A204.1 (cell line): Measurements from ENCODE around the gene HOXD8.

Source experiments
- FAIRE-seq: peaks from 2 replicates; lab custom pipeline; 2012; peaks lifted over from hg19 to GRCh38; lab: Jason Lieb, UNC

HOXD8 gene

DNA sequence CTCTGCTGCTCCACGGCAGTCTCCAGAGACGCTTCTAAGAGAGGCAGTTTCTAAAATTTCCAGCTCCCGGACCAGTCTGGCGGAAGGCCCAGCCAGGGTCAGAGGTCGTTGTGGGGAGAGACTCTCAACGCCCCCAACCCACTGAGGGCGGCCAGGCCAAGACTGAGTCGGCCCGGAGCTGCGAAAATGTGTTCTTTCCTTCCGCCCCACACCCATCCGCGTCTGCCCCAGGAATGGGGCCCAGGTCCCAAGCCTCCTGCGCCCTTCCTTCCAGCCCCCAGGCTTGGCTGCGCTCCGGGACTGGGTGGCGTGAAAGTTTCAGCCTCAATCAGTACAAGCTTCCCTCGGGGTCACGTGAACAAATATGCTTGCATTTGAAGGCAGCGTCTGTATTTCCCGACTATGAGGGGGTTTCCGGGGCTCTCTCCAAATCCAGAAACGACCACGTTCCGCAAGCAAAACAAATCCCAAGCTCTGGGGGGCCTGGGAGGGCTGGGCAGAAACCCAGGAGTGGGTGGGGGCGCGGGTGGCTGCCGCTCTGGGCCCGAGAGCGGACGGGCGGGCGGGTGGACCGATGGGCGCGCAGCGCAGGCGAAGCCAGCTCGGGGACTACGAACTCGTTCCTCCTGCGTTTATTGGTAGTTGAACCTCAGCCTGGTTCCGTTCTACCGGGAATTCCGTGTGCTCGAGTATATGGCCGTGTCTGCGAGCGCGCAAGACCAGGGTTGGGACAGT, 30.9 kb downstream of the HOXD8 start:
- FAIRE-seq = no peak

DNA sequence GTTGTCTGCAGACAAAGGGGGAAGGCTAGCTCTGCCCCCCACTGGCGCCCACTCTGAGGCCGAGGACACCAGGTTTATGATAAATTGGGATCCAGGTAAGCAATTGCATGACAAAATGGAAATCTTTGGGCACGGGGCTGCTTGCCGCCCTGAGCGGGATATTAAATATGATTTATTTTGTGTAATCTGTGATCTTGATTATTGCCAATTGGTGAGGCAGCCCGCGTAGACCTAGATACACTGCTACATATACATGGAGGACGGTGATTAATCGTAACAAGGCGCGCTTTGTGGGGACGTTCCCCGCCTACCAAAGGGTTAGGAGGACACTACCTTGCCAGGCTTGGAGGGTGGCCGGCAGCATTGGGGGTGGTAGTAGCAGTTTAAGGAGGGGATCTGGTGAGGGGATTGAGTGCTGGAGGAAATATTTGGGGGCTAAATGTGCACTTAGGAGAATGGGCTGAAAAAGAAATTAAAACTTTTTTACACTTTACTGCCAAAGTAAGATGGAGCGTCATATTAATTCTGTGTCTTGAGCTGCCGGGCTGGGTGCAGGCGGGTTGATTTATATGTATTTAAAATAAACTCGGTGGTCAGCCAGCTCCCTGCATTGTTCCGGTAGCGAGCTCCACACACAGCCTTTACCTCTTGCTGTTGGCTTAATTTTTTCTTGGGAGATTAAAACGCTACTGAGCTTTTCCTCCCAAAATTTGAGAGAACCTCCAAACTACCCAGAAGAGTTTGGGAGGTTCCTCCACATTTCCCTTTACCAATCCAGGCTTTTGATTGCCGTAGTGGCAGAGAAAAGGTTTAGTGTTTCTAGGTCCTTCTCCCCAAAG, 31.7 kb downstream of the HOXD8 start:
- no peak for FAIRE-seq

DNA sequence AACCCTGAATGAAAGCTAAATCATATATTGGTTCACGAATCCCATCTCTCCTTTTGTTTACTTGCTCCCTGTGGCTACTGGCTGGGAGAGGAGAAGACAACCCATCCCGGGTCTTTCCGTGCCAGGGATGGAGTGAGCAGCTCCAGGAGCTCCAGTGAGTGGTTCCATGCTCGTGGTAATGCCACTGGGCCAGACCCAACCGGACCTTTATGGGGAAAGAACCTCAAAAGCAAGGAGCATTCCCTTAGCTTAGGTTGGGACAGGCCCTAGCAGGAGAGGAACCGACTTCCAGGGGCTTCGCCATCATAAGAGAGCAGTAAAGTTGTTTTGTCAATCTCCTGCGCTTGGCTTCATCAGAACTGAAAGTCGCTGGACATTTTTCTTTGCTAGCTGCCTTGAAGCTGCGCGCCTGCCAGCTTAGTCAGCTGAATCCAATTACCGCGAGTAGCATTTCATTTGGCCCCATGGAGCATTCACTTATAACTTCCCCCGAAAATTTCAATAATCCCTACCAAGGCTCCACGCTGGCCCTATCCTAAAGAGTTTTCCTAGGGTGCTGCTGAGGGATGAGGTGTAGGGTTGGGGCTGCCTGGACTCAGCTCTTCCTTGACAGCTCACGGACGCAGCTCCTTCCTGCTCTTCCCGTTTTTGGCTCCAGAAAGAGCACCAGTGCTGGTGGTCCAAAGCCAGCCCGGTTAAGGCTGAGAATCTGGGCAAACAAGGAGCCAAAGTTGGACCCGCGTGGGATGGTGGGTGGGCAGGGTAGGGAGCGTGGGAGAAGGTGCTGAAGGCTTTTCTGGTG, 32.5 kb downstream of the HOXD8 start:
- no peak for FAIRE-seq

DNA sequence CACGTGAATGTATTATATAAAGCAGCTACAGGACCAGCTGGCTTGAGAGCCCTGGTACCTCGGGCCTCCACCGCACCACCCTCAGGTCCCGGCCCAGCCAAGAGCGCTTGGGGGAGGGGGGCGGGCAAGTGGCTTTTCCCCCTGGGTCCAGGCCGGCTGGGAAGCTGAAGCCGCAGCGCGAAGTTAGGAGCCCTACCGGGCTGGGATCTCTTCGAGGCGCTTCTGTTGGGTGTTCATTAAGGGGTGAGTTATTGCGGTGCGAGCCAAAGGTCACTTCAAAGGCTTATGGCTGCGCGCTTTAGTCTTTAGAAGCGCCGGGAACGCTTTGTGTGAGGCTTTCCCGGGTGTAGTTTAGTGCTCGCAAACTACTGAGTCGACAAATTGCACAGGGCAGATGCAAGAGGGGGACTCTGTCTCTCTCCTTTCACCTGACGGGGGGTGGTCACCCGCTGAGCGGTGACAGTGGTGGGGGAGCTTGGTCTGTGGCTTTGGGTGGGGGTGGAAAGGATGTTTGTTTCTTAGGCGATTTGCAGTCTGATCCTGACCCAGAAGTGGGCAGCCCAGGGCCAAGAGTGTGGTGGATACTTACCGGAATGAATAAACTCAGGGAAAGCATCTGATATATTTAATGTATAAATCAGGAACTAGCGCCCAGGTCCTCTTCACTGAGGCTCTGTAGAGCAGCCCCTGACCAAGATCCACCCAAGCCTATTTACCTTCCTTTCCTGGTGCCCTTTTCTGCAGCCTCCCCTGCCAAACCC, 33.6 kb downstream of the HOXD8 start:
- FAIRE-seq = no peak

DNA sequence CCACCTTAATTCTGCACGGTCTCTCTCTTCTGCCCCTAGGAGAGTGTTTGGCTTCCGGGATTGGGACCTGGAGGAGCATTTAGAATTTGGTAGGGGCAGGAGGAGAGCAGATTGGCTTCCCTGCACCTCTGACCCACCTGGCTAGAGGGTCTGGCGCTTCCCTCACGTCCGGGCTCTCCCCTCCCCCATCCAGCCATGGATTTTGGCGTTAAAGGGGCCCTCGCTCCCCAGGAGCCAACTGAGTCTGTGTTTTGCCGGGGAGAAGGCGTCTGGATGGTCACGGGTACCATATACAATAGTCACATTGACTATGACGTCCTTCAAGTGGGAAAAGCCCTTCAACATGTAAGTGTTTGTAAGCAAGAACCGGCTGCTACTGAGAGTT, 34.2 kb downstream of the HOXD8 start:
- FAIRE-seq = no peak

DNA sequence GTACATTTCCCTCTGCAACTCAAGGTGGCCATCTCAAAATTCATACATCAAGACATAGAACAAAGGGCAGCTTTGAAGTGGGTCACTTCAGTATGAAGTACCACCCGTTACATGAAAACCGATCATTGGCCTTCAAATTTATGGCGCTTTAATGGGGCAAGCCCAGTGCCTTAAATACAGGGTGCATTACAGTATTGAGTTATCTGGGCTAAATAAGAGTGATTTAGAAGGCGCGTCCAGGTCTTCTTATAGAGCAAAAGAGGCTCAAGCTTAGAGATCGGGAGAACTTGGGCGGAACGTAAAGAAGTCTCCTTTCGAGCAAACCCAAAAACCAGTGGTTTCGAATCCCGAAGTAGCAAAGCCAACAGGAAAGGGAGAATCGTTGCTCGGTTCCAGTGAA, 34.7 kb downstream of the HOXD8 start:
- no peak for FAIRE-seq

DNA sequence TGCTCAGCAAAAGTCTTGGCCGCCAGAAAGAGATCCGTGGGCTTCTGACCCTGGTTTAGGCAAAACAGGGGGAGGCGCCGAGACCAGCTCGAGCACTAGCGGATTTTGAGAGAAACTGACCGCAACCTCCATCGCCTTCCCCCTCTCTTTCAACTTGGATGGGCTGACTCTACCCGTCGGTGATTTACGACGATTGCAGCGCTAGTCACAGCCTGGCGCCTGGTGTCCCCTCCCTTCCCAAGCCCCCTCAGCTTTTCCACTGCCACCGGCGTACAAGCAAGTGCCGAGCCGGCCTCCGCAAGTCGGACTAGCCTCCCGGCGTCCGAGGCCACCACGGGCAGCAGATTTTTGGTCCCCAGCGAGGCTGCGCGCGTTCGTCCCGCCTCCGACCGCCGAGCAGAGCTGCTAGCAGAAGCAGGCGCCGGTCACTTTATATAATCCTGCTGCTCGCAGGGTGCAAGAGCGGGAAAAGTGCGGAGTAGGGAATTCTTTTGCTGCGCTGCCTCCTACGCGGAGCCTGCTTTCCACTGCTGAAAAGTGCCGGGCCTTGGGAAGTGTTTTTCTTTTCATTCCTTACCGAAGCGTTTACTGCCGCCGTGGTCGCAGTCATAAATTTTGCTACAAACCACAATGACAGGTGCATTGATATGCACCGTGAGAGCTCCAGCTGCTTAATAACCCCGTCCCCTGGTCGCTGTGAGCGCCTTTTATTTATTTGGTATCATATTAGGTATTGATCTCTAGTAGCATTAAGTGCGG, 35.3 kb downstream of the HOXD8 start:
- no peak for FAIRE-seq

DNA sequence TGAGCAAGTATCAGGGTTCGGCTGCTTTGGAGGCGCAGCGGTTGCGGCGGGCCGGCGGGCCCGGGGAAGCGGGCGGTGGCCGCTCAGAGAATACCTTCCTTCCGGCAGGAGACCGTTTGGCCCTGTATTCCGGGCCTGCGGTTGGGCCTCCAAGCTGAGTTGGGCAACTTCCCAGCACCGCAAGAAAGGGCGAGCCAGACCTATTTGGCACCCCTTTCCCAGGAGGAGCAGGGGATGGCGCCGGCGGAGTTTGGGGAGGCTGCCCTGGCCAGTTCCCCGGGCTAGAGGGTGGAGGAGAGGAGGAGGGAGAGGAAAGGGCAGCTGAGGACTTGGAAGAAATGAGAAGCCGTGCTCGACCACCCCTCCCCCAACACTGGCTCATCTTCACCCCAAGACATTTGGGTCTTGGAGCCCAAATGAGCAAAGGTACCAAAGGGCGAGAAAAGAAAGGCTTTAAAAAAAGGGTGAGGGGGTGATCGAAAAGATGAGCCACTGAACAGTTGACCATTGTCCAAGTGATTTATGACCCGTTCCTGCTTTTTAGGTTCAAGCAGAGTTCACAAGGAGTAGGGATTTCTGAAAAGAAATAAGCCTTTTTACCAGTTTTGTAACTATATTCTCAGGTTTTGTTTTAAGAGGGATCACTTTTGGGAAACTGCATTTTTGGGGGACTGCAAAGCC, 36.0 kb downstream of the HOXD8 start:
- no peak for FAIRE-seq

DNA sequence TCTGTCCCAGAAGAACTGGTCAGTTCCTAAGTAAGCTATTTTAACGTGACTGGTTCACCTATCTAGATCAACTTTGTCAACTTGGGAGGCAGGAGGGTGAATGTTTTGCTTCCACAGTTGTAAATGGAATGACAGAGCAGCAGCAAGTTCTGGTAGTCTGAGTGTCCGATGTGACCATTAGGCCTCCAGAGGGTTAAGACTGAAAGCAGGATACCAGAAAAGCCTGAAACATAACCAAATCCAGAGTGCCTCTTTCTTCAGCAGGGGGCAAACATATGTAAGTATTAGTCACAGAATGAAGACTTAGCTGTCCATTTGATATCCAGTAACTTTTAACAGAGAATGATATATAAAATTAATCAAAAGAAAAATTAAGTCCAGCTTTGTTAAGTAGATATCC, 36.8 kb downstream of the HOXD8 start:
- no peak for FAIRE-seq

DNA sequence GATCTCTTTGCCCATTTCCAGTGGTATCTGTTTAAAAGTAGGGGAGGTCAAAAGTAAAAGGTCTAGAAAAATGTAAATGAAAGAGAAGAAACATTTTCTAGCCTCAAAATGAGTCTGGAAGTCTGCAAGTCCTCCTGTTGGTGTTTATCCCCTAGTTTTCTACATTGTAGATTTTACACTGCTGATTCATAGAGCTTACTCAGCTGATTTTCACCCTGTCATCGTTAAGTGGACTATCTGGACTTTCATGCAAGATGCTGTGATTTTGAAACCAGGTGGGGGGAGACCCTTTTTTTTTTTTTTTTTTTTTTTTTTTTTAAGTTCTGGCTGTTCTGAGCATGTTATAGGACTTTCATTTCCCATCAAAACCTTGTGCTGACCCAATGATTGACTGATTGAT, 37.9 kb downstream of the HOXD8 start:
- no peak for FAIRE-seq

DNA sequence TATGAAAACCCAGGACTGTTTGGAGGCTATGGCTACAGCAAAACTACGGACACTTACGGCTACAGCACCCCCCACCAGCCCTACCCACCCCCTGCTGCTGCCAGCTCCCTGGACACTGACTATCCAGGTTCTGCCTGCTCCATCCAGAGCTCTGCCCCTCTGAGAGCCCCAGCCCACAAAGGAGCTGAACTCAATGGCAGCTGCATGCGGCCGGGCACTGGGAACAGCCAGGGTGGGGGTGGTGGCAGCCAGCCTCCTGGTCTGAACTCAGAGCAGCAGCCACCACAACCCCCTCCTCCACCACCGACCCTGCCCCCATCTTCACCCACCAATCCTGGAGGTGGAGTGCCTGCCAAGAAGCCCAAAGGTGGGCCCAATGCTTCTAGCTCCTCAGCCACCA, 39.7 kb downstream of the HOXD8 start:
- FAIRE-seq = no peak

DNA sequence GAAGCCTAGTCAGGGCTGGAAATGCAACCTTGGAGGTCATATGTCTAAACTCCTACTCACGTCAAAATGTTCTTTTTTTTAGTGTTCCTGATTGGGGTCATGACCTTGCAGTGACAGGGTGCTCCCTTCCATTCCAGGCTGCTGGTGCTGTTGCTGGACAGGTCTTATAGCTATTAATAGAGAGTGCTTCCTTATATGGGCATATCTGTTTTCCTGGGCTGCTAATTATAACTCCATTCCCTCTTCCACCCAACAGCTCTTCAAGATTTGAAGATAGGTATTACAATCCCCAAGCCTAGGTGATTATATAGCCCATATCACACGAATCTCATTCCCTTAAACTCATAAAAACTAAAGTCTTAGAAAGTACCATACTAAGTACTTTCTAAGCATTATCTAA, 40.2 kb downstream of the HOXD8 start:
- FAIRE-seq = no peak

DNA sequence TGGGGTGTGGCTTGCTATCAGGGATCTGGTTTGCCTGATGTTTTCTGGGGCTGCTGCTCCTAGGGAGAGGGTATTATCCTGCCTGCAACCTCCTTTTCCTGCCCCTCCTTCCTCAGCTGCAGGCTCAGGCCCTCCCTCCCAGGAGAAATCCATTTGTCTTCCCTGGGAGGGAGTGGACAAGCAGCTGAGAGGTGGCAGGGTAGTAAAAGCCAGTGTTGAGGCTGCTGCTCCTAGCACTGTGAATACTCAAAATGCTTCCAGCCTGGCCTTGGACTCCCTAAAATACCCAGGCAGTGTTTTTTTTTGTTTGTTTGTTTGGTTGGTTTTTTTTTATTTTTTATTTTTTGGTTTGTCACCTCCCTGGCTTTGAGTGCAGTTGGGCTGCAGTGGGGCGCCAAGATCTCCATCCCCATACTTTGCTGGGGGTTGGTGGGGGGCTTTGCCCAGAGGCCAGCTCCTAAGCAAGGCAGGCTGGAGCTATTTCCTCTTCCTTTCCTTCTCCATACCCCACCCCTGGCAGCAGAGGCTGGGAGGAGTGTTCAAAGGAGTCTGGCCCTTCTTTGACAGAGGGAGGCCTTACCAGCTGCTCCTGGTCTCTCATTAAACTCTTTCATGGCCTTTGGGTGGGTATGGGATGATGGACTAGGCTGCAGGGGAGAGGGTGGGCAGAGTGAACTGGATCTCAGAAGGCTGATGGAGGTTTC, 41.2 kb downstream of the HOXD8 start:
- FAIRE-seq = no peak

DNA sequence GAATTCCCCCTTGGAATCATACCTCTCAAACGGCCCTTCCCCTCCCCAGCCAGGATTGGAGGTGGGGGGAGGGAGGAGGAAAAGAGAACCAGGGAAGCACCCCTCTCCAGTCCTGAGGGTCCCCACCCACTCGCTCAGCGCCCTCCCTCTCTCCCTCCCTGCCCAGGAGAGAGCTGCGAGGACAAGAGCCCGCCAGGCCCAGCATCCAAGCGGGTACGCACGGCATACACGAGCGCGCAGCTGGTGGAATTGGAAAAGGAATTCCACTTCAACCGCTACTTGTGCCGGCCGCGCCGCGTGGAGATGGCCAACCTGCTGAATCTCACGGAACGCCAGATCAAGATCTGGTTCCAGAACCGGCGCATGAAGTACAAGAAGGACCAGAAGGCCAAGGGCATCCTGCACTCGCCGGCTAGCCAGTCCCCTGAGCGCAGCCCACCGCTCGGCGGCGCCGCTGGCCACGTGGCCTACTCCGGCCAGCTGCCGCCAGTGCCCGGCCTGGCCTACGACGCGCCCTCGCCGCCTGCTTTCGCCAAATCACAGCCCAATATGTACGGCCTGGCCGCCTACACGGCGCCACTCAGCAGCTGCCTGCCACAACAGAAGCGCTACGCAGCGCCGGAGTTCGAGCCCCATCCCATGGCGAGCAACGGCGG, 42.0 kb downstream of the HOXD8 start:
- no peak for FAIRE-seq

DNA sequence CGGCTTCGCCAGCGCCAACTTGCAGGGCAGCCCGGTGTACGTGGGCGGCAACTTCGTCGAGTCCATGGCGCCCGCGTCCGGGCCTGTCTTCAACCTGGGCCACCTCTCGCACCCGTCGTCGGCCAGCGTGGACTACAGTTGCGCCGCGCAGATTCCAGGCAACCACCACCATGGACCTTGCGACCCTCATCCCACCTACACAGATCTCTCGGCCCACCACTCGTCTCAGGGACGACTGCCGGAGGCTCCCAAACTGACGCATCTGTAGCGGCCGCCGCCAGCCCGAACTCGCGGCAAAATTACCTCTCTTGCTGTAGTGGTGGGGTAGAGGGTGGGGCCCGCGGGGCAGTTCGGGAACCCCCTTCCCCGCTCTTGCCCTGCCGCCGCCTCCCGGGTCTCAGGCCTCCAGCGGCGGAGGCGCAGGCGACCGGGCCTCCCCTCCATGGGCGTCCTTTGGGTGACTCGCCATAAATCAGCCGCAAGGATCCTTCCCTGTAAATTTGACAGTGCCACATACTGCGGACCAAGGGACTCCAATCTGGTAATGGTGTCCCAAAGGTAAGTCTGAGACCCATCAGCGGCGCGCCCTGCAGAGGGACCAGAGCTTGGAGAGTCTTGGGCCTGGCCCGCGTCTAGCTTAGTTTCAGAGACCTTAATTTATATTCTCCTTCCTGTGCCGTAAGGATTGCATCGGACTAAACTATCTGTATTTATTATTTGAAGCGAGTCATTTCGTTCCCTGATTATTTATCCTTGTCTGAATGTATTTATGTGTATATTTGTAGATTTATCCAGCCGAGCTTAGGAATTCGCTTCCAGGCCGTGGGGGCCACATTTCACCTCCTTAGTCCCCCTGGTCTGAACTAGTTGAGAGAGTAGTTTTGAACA, 42.7 kb downstream of the HOXD8 start:
- FAIRE-seq = no peak

DNA sequence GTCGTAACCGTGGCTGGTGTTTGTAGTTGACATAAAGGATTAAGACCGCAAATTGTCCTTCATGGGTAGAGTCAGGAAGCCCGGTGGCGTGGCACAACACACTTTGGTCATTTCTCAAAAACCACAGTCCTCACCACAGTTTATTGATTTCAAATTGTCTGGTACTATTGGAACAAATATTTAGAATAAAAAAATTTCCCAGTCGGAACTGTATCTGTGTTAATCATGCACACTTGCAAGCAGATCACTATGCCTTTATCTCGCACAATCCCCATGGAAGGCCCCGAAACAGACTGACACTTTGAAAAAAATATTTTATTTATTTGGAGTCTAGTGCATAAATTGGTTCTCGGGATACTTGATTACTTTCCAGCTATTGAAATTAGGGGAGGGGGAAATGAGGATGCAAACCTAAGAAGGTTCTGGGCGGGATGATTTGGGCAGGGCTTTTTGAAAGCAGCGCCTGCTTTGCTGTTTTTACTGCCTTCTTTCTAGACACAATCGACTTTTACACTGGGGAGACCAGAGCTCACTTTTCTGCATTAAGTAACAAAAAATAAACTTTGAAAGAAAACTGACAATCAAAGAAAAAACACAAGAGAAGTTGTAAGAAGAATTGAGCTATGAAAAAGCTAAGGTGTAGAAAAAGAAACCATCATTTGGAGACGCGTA, 43.5 kb downstream of the HOXD8 start:
- FAIRE-seq = no peak

DNA sequence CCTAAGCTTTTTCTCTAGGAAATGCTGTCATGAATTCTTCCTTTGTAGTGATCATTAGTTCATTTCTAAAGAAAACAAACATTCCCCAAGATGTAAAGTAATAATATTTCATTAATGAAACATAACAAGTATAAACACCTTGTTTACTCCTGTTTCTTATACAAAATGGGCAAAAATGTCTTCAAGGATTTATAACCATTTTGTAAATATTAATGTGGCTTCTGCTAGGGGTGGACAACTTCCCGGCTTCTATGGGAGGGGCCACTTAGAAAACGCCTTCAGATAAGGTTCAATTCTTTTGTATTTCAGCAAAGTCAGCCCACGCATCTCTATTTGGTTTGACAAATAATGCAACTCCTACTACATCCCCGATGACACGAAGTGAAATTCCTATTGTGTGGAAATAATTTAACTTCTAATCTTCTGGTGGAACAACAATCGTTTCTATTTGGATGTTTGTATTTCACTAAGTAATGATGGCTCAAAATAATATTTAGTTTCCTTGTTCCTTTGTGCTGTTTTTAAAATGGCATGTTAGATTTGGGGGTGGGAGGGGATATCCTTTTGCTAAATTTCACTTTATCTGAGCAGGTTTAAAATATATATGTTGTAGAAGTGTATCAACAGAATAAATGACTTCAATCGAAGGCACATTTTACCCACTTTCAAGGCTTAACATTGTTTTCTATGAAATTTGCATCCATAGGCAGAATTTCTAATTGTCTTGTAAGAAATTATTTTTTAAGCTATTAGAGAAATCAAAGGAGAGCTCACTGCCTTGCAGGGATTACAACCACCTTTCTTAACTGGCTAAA, 44.3 kb downstream of the HOXD8 start:
- no peak for FAIRE-seq
